MM.1S (cell line): Measurements from ENCODE around the gene VEGFA.

Experiments
- EZH2phosphoT487 ChIP-seq: fragments of 300-600 bp; sonication (generic); IDR thresholded peaks from 2 replicates; pipeline ENCODE4 v1.6.1; 2018; ENCODE audit warnings: antibody characterized with exemption, low read length
- TF ChIP-seq, protein P1 (sequence below): fragments of 300-600 bp; sonication (generic); IDR thresholded peaks from 2 replicates; pipeline ENCODE4 v1.5.1; 2016; ENCODE audit warnings: antibody characterized with exemption, low read length, mixed read lengths

GRCh38 chr6:43828711-43829110 is 58.7 kb downstream of the VEGFA start:
- TF ChIP-seq, protein P1, sequence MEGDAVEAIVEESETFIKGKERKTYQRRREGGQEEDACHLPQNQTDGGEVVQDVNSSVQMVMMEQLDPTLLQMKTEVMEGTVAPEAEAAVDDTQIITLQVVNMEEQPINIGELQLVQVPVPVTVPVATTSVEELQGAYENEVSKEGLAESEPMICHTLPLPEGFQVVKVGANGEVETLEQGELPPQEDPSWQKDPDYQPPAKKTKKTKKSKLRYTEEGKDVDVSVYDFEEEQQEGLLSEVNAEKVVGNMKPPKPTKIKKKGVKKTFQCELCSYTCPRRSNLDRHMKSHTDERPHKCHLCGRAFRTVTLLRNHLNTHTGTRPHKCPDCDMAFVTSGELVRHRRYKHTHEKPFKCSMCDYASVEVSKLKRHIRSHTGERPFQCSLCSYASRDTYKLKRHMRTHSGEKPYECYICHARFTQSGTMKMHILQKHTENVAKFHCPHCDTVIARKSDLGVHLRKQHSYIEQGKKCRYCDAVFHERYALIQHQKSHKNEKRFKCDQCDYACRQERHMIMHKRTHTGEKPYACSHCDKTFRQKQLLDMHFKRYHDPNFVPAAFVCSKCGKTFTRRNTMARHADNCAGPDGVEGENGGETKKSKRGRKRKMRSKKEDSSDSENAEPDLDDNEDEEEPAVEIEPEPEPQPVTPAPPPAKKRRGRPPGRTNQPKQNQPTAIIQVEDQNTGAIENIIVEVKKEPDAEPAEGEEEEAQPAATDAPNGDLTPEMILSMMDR: no peak
- TF ChIP-seq EZH2phosphoT487: no peak
